ENCODE data around the gene PTGDS.

DNA sequence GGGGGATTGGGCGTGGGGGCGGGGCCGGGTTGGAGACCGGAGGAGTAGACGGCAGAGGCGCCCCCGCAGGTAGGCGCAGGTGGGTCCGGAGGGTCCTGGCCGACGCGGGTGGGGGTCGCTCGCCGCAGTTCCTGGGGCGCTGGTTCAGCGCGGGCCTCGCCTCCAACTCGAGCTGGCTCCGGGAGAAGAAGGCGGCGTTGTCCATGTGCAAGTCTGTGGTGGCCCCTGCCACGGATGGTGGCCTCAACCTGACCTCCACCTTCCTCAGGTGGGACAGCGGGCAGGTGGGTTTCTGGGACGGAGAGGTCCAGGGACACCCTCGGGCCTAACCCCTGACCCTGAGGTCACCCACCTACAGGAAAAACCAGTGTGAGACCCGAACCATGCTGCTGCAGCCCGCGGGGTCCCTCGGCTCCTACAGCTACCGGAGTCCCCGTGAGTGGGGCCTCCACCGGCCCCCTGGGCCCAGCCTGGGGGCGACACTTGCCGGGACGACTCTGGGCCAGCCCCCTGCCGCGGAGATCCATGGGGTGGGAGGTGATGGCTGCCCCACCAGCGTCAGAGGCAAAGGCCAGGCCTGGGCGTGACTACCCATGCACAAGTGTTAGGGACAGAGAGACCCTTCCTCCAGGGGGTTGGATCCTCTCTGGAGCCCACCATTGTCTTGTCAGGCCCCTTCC lies 1.7 kb downstream of the PTGDS start:
- TF ChIP-seq, protein P1, sequence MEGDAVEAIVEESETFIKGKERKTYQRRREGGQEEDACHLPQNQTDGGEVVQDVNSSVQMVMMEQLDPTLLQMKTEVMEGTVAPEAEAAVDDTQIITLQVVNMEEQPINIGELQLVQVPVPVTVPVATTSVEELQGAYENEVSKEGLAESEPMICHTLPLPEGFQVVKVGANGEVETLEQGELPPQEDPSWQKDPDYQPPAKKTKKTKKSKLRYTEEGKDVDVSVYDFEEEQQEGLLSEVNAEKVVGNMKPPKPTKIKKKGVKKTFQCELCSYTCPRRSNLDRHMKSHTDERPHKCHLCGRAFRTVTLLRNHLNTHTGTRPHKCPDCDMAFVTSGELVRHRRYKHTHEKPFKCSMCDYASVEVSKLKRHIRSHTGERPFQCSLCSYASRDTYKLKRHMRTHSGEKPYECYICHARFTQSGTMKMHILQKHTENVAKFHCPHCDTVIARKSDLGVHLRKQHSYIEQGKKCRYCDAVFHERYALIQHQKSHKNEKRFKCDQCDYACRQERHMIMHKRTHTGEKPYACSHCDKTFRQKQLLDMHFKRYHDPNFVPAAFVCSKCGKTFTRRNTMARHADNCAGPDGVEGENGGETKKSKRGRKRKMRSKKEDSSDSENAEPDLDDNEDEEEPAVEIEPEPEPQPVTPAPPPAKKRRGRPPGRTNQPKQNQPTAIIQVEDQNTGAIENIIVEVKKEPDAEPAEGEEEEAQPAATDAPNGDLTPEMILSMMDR (IDR thresholded peaks at IDR 0.05; ENCODE audit: insufficient read depth, low read depth, low read length): no peak
- no peak for TF ChIP-seq EZH2 (IDR thresholded peaks at IDR 0.05; ENCODE audit: insufficient read depth, low read length)
